Measurements from ENCODE around the gene MAPK11. TPM values are rescaled to one million over a fixed set of nuclear protein-coding genes. Genes with fewer than 3 reads are reported as not detected.

MAPK11 gene
- total RNA-seq, 1 donor from 2014 or later = 29.0 TPM

DNA sequence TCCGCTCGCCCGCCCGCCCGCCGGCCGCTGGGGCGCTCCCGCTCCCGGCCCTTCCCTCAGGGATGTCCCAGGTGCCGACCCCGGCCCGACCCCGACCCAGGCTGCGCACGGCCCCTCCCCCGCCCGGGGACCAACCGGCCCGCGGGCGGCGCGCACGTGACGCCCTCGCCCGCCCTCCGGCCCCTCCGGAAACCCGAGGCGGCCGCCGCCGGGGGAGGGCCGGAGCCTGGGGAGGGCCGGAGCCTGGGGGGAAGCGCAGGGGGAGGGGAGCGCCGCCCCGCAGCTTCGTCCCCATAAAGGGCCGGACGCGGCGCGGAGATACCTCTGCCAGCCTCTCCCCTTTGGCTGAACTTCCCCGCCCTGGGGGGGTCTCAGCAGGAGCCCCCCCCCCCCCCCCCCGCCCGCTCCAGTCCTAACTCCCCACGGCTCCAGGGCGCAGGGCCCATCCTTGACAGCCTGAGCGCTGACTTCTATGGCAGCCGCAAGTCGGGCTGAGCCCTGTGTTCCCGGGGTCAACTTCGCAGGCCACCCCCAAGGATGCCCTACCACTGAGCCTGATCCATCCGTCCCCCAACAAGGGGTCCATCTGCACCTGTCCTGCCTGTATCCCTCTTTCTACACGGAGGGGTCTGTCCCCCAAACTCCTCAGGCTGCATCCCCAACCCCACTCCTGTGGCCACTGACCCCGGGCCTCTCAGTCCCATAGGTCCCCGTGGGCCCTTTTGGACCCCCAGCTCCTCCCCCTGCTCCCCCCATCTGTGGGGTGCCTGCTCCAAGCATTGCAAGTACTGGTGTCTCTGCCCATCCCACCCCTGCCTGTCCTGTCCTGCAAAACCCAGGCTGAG lies 8.3 kb downstream of the MAPK11 start, which contains the start of gene MAPK12:
Gene MAPK12, minus strand, starts transcription at position 69 of the 845 bp plus-strand sequence. CDS start 174 bp downstream, outside the sequence.
- Mint-ChIP-seq H3K27me3 (peaks cover 12% of the 10 kb centered on the region), H3K4me1 (peaks cover 5% of the 10 kb centered on the region), H3K36me3 (ENCODE audit: low read depth) (peaks cover 3% of the 10 kb centered on the region), H3K27ac (peak within 1 kb of the TSS; percentile 66), H3K4me3 (peak within 1 kb of the TSS; percentile 80), H3K9me3 (no peaks in the 10 kb centered on the region)
- DNase-seq = no peak
- intact Hi-C loops (cut with micrococcal nuclease) = no loop called here

DNA sequence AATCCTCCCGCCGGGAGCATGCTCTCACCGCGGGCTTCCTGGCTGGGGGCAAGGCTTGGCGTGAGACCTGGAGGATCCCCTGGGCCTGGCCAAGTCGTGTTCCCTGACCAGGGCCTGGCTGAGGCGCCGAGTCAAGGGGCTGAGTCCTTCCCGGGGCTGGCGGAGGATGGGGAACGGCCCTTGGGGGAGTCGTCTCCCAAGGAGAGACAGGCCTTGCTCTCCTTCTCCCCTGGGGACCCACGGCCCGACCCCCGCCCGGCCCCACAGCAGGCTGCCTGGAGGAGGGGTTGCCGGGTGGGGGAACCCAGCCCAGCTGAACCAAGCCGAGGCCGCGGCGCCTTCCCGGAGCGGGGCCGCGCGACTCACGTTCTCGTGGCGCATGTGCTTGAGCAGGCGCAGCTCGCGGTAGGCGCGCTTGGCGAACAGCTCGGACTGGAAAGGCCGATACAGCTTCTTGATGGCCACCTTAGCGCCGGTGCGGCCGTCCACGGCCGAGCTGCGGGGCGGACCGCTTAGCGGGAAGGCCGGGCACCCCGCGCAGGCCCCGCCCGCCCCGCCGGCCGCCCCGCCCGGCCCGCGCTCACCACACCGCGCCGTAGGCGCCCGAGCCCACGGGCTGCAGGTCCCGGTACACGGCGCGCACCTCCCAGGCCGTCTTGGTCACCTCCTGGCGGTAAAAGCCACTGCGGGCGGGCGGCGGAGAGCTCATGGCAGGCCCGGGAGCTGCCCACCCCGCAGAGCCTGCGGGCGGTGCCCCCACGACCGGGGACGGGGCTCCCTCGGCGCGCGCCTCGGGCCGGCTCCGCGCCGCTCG lies 9.2 kb downstream of the MAPK11 start:
- Mint-ChIP-seq H3K27ac (no peak overlapping the region), H3K36me3 (ENCODE audit: low read depth) (peaks cover 3% of the 10 kb centered on the region), H3K4me1 (peaks cover 5% of the 10 kb centered on the region), H3K27me3 (peaks cover 12% of the 10 kb centered on the region), H3K9me3 (no peaks in the 10 kb centered on the region), H3K4me3 (peak overlapping the region; percentile 62)
- intact Hi-C loops (cut with micrococcal nuclease) = no loop called here
- peak; percentile 80 for DNase-seq

- peaks cover 3% of the 10 kb centered on the region for H3K36me3 Mint-ChIP-seq (ENCODE audit: low read depth)
- intact Hi-C loops (cut with micrococcal nuclease) = no loop called here
- H3K4me1 Mint-ChIP-seq = peaks cover 5% of the 10 kb centered on the region
- no peaks in the 10 kb centered on the region for H3K9me3 Mint-ChIP-seq
- no peak for DNase-seq
- H3K4me3 Mint-ChIP-seq = peak overlapping the region; percentile 62
- H3K27ac Mint-ChIP-seq = no peak overlapping the region
- peaks cover 12% of the 10 kb centered on the region for H3K27me3 Mint-ChIP-seq
Observed at GRCh38 chr22:50260434-50260800, 9.8 kb downstream of the MAPK11 start.

GRCh38 chr22:50259302-50259701 lies 10.9 kb downstream of the MAPK11 start:
- H3K9me3 Mint-ChIP-seq = no peaks in the 10 kb centered on the region
- peaks cover 12% of the 10 kb centered on the region for H3K27me3 Mint-ChIP-seq
- no peak for DNase-seq
- H3K4me3 Mint-ChIP-seq = no peak overlapping the region
- intact Hi-C loops (cut with micrococcal nuclease) = no loop called here
- H3K36me3 Mint-ChIP-seq (ENCODE audit: low read depth) = no peaks in the 10 kb centered on the region
- H3K27ac Mint-ChIP-seq = no peak overlapping the region
- peaks cover 5% of the 10 kb centered on the region for H3K4me1 Mint-ChIP-seq

DNA sequence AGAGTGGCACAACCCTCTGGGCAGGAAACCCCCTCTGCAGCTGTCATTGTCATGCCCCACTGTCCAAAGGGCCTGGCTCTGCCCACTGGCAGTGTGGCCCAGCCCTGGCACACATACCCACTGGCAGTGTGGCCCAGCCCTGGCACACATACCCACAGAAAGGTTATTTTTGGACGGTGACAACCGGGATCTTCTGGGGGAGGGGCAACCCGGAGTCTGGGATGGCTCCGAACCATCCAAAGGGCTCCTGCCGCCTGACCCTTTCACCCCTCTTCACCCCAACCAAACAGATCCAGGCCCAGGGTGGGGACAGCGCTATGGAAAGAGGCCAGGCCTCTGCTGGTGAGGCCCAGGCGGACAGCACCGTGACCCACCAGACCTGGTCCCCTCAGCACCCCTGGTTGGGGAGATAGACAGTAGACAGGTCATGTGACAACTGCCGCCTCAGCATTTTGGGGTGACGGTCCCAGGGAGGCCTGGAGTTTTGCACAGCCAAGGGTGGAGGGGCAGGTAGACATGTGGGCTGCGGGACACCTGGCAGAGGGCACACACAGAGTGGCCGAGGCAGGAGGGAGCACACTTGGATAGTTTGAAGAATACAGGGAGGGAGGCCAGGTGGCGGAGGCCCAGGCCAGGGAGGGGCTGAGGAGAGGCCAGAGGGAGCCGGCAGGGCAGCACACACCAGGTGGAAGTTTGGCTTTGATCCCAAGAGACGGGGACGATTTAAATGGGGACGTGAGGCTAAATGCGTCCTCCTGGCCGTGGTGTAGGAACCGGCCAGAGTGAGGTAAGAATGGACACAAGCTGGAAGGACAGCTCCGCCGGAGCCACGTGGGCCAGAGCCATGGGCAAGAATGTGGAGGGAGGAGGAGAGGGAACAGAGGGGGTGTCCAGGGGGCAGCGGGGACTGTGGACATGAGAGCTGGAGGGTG lies 11.6 kb downstream of the MAPK11 start:
- no peaks in the 10 kb centered on the region for H3K36me3 Mint-ChIP-seq (ENCODE audit: low read depth)
- intact Hi-C loops (cut with micrococcal nuclease) = no loop called here
- no peak for DNase-seq
- H3K4me3 Mint-ChIP-seq = peak overlapping the region; percentile 40
- no peak overlapping the region for H3K27ac Mint-ChIP-seq
- peaks cover 5% of the 10 kb centered on the region for H3K4me1 Mint-ChIP-seq
- no peaks in the 10 kb centered on the region for H3K9me3 Mint-ChIP-seq
- peaks cover 12% of the 10 kb centered on the region for H3K27me3 Mint-ChIP-seq

GRCh38 chr22:50257451-50258360 lies 12.5 kb downstream of the MAPK11 start:
- DNase-seq = no peak
- Mint-ChIP-seq H3K9me3 (no peaks in the 10 kb centered on the region), H3K27ac (no peak overlapping the region), H3K4me1 (peaks cover 5% of the 10 kb centered on the region), H3K4me3 (no peak overlapping the region), H3K36me3 (ENCODE audit: low read depth) (no peaks in the 10 kb centered on the region), H3K27me3 (peaks cover 12% of the 10 kb centered on the region)
- intact Hi-C loops (cut with micrococcal nuclease) = no loop called here

- Mint-ChIP-seq H3K27ac (no peak overlapping the region), H3K9me3 (no peaks in the 10 kb centered on the region)
Observed at GRCh38 chr22:50257041-50257440, 13.1 kb downstream of the MAPK11 start.

GRCh38 chr22:50256258-50256862 lies 13.8 kb downstream of the MAPK11 start:
- H3K27me3 Mint-ChIP-seq = peaks cover 4% of the 10 kb centered on the region
- no peaks in the 10 kb centered on the region for H3K9me3 Mint-ChIP-seq
- no peak for DNase-seq
- H3K36me3 Mint-ChIP-seq (ENCODE audit: low read depth) = no peaks in the 10 kb centered on the region
- H3K4me3 Mint-ChIP-seq = no peak overlapping the region
- H3K27ac Mint-ChIP-seq = no peak overlapping the region
- intact Hi-C loops (cut with micrococcal nuclease) = no loop called here
- H3K4me1 Mint-ChIP-seq = no peaks in the 10 kb centered on the region

More at GRCh38 chr22:50257041-50257440, 13.1 kb downstream of the MAPK11 start:
- H3K4me1 Mint-ChIP-seq = peaks cover under 1% of the 10 kb centered on the region
- DNase-seq = no peak
- H3K36me3 Mint-ChIP-seq (ENCODE audit: low read depth) = no peaks in the 10 kb centered on the region
- intact Hi-C loops (cut with micrococcal nuclease) = no loop called here
- peaks cover 6% of the 10 kb centered on the region for H3K27me3 Mint-ChIP-seq
- no peak overlapping the region for H3K4me3 Mint-ChIP-seq

DNA sequence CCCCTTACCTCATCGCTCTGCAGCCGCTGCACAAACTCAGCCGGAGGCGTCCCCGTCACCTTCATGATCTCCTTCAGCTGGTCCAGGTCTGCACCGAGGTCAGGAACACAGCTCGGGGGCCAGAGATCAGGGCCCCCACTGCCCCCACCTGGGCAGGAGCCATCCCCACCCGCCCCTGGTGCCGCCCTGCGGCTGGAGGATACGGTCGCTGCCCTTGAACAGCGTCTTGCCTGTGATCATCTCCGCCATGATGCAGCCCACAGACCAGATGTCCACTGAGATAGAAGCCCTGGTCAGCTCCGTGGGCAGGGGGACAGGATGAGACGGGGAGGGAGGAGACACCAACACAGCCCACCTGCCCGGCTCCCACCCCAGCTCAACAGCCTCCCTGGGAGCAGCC lies 14.6 kb downstream of the MAPK11 start:
- no peak overlapping the region for H3K4me3 Mint-ChIP-seq
- H3K9me3 Mint-ChIP-seq = no peaks in the 10 kb centered on the region
- H3K36me3 Mint-ChIP-seq (ENCODE audit: low read depth) = no peaks in the 10 kb centered on the region
- peaks cover 4% of the 10 kb centered on the region for H3K27me3 Mint-ChIP-seq
- DNase-seq = no peak
- no peak overlapping the region for H3K27ac Mint-ChIP-seq
- H3K4me1 Mint-ChIP-seq = no peaks in the 10 kb centered on the region
- intact Hi-C loops (cut with micrococcal nuclease) = no loop called here

DNA sequence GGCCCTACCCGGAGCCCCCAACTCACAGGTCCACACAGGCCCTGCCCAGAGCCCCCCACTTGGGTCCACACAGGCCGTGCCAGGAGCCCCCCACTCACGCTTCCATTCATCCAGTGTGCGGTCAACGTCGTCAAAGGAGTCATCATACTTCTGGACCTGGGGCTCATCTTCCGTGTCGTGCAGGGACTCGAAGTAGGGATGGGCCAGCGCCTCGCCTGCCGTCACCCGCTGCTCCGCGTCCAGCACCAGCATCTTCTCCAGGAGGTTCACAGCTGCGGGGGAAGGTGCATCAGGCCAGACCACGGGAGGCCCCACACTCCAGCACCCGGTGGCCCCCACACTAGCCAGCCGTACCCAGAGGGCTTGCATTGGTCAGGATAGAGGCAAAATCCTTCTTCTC lies 15.1 kb downstream of the MAPK11 start:
- Mint-ChIP-seq H3K9me3 (no peaks in the 10 kb centered on the region), H3K4me1 (no peaks in the 10 kb centered on the region), H3K4me3 (no peak overlapping the region), H3K27me3 (peaks cover 4% of the 10 kb centered on the region), H3K36me3 (ENCODE audit: low read depth) (no peaks in the 10 kb centered on the region), H3K27ac (no peak overlapping the region)
- no peak for DNase-seq
- intact Hi-C loops (cut with micrococcal nuclease) = no loop called here

GRCh38 chr22:50253941-50254340 lies 16.2 kb downstream of the MAPK11 start:
- Mint-ChIP-seq H3K27me3 (peaks cover under 1% of the 10 kb centered on the region), H3K27ac (no peak overlapping the region), H3K9me3 (no peaks in the 10 kb centered on the region), H3K4me1 (no peaks in the 10 kb centered on the region), H3K4me3 (no peak overlapping the region), H3K36me3 (ENCODE audit: low read depth) (no peaks in the 10 kb centered on the region)
- no peak for DNase-seq
- intact Hi-C loops (cut with micrococcal nuclease) = loop anchor here (5.0 kb wide), 3 partner anchors 73 to 438 kb away; partner anchors contain the start of genes DENND6B, LMF2 and NCAPH2

Data from activated CD4-positive, alpha-beta T cell treated with anti-CD3 and anti-CD28 coated beads, Interleukin-2, amount 10 ng/mL, durations not matched to agents 24 days and 14 days (primary cell).